ENCODE data around the gene PIM3. TPM values are rescaled to one million over a fixed set of nuclear protein-coding genes. Genes with fewer than 3 reads are reported as not detected.
"Not testable (repeated sequence)": the region's sequence is repeated elsewhere in the genome, so short reads cannot be mapped to it uniquely, and the experiment has no call there.

Gene PIM3
- total RNA-seq, 2 donors from 2014 or later = 209 to 236 TPM

GRCh38 chr22:49941507-49942316 is 18.9 kb upstream of the PIM3 start:
- H3K9me3 Mint-ChIP-seq = peaks cover 0 to 3% of the 10 kb centered on the region in 2 donors

DNA sequence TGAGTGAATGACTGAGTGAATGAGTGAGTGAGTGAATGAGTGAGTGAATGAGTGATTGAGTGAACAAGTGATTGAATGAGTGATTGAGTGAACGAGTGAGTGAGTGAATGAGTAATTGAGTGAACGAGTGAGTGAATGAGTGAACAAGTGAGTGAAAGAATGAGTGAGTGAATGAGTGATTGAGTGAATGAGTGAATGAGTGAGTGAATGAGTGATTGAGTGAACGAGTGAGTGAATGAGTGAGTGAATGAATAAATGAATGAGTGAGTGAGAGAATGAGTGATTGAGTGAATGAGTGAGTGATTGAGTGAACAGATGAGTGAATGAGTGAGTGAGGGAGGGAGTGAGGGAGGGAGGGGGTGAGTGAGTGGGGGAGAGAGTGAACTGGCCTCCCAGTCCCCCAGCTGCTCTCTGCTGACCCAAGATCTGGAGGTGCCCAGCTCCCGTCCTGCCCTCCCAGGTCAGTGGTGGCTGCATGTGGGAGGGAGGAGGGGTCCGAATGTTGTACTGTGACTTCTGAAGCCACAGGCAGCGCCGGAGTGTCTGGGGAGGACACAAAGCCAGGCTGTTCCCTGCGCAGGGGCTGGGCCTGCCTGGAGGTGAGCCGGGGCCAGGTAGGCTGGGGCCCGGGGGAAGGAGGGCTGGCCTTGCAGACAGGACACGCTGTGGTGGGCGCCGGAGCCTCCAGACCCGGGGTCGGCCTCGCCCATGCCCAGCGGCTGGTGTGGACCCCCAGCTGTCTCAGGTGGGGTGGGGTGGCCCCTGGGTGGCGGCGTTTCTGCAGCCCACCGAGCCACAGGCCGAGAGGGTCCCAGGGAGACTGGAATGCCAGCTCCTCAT is 17.8 kb upstream of the PIM3 start:
- DNase-seq = no peak
- Mint-ChIP-seq H3K4me1 (ENCODE audit: low read depth) (peaks cover 14% of the 10 kb centered on the region), H3K27ac (no peak overlapping the region), H3K27me3 (ENCODE audit: low read depth) (no peaks in the 10 kb centered on the region), H3K4me3 (no peak overlapping the region), H3K36me3 (ENCODE audit: insufficient read depth in 2 of 2) (no peaks in the 10 kb centered on the region), H3K9me3 (peaks cover 0 to 3% of the 10 kb centered on the region in 2 donors)
- no peak for ATAC-seq (replicated peaks in 1 of 2)

More at GRCh38 chr22:49941507-49942316, 18.9 kb upstream of the PIM3 start:
- no peaks in the 10 kb centered on the region for H3K36me3 Mint-ChIP-seq (ENCODE audit: insufficient read depth in 2 of 2)
- DNase-seq (no peak), ATAC-seq (replicated peaks in 1 of 2) (no peak)
- H3K4me3 Mint-ChIP-seq = no peak overlapping the region
- peaks cover 18% of the 10 kb centered on the region for H3K4me1 Mint-ChIP-seq (ENCODE audit: low read depth)
- no peak overlapping the region for H3K27ac Mint-ChIP-seq
- no peaks in the 10 kb centered on the region for H3K27me3 Mint-ChIP-seq (ENCODE audit: low read depth)

- Mint-ChIP-seq H3K4me1 (ENCODE audit: low read depth) (peaks cover 14% of the 10 kb centered on the region), H3K27ac (no peak overlapping the region), H3K36me3 (ENCODE audit: insufficient read depth in 2 of 2) (no peaks in the 10 kb centered on the region), H3K9me3 (peaks cover 0 to 3% of the 10 kb centered on the region in 2 donors), H3K27me3 (ENCODE audit: low read depth) (no peaks in the 10 kb centered on the region), H3K4me3 (no peak overlapping the region)
- DNase-seq = no peak
- no peak for ATAC-seq (replicated peaks in 1 of 2)
Observed at GRCh38 chr22:49943405-49943765, 17.2 kb upstream of the PIM3 start.

GRCh38 chr22:49943771-49944398 is 16.7 kb upstream of the PIM3 start:
- Mint-ChIP-seq H3K27ac (no peak overlapping the region), H3K36me3 (ENCODE audit: insufficient read depth in 2 of 2) (no peaks in the 10 kb centered on the region), H3K9me3 (peaks cover 0 to 3% of the 10 kb centered on the region in 2 donors), H3K4me1 (ENCODE audit: low read depth) (peaks cover 14% of the 10 kb centered on the region), H3K4me3 (no peak overlapping the region), H3K27me3 (ENCODE audit: low read depth) (no peaks in the 10 kb centered on the region)
- no peak for DNase-seq
- no peak for ATAC-seq (replicated peaks in 1 of 2)

DNA sequence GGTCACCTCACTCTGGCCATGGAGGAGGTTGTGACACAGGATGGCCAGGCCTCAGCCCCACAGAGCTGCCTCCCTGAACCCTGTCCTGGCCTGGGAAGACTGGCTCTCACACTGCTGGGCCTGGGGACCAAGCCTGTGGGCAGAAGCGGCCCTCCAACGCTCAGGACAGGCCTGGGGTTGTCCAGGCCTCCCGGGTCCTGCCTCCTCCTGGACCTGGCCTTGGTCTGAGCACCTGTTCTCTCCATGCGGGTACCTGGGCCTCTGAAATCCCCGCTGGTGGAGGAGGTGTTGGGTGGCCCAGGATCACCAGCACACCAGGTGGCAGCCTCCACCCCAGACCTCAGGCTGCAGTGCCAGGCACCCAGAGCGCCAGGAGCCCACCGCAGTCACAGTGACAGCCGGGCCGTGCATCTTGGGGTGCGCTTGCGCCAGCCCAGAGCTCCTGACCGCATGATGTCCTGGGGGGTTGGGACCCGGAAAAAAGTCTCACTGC is 16.1 kb upstream of the PIM3 start:
- Mint-ChIP-seq H3K4me1 (ENCODE audit: low read depth) (peaks cover 10% of the 10 kb centered on the region), H3K4me3 (no peak overlapping the region), H3K27me3 (ENCODE audit: low read depth) (no peaks in the 10 kb centered on the region), H3K9me3 (peaks cover 0 to 3% of the 10 kb centered on the region in 2 donors), H3K36me3 (ENCODE audit: insufficient read depth in 2 of 2) (no peaks in the 10 kb centered on the region), H3K27ac (no peak overlapping the region)
- ATAC-seq (replicated peaks in 1 of 2) (peak in 1 of 2 donors; percentile 14), DNase-seq (no peak)

DNA sequence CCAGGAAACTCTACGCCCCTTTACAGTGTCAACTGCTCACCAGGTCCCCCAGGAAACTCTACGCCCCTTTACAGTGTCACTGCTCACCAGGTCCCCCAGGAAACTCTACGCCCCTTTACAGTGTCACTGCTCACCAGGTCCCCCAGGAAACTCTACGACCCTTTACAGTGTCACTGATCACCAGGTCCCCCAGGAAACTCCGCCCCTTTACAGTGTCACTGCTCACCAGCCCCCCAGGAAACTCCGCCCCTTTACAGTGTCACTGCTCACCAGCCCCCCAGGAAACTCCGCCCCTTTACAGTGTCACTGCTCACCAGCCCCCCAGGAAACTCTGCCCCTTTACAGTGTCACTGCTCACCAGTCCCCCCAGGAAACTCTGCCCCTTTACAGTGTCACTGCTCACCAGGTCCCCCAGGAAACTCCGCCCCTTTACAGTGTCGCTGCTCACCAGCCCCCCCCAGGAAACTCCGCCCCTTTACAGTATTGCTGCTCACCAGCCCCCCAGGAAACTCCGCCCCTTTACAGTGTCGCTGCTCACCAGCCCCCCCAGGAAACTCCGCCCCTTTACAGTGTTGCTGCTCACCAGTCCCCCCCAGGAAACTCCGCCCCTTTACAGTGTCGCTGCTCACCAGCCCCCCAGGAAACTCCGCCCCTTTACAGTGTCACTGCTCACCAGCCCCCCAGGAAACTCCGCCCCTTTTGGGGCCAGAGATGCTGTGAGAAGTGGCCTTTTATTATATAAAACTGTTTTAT is 15.4 kb upstream of the PIM3 start:
- peak in 1 of 2 donors; percentile 20 for ATAC-seq (replicated peaks in 1 of 2)
- not testable (repeated sequence) for H3K9me3 Mint-ChIP-seq; H3K36me3 Mint-ChIP-seq (ENCODE audit: insufficient read depth in 2 of 2); H3K27me3 Mint-ChIP-seq (ENCODE audit: low read depth); H3K4me1 Mint-ChIP-seq (ENCODE audit: low read depth); H3K4me3 Mint-ChIP-seq
- H3K27ac Mint-ChIP-seq = peak overlapping the region; percentile 54
- peak; percentile 58 to 71 for DNase-seq

DNA sequence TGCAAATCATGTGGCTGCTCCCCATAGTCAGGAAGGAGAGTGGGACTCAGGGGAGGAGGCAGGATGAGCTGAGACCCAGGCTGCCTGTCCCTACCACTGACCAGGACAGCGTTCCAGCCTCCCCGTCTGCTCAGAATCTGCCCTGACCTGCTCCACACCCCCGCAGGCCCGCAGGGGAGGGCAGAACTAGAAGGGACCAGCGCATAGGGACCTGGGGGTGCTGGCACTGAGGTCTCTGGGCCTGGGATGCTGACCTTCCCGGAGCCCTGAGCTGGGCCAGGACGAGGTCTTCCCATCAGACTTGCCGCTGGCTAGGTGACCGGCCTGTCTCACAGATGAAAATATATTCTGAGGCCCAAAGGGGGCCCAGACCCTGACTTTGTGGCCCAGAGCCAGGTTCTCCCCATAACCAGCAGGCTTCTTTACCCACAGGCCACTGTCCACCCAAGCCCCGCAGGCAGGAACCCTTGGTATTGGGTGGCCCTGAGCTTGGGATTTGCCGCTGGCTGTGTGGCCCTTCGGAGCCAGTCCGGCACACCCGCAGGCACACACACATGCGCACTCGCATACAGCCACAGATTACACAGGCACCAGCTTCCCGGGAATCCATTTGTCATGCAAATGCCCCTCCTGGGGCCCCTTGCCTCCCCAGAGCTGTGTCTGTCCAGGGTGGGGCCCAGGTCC is 13.8 kb upstream of the PIM3 start:
- Mint-ChIP-seq H3K27ac (no peak overlapping the region), H3K9me3 (no peaks in the 10 kb centered on the region), H3K4me1 (ENCODE audit: low read depth) (peaks cover 7% of the 10 kb centered on the region), H3K4me3 (no peak overlapping the region), H3K36me3 (ENCODE audit: insufficient read depth in 2 of 2) (no peaks in the 10 kb centered on the region), H3K27me3 (ENCODE audit: low read depth) (no peaks in the 10 kb centered on the region)
- ATAC-seq (replicated peaks in 1 of 2) = no peak
- DNase-seq = no peak

GRCh38 chr22:49947296-49947622 is 13.3 kb upstream of the PIM3 start:
- Mint-ChIP-seq H3K9me3 (no peaks in the 10 kb centered on the region), H3K4me1 (ENCODE audit: low read depth) (peaks cover 7% of the 10 kb centered on the region), H3K27me3 (ENCODE audit: low read depth) (no peaks in the 10 kb centered on the region), H3K27ac (no peak overlapping the region), H3K4me3 (no peak overlapping the region), H3K36me3 (ENCODE audit: insufficient read depth in 2 of 2) (no peaks in the 10 kb centered on the region)
- ATAC-seq (replicated peaks in 1 of 2) (no peak), DNase-seq (no peak)

GRCh38 chr22:49948116-49948957 is 12.2 kb upstream of the PIM3 start:
- no peak for ATAC-seq (replicated peaks in 1 of 2)
- H3K27ac Mint-ChIP-seq = no peak overlapping the region
- H3K9me3 Mint-ChIP-seq = no peaks in the 10 kb centered on the region
- peaks cover 7% of the 10 kb centered on the region for H3K4me1 Mint-ChIP-seq (ENCODE audit: low read depth)
- H3K36me3 Mint-ChIP-seq (ENCODE audit: insufficient read depth in 2 of 2) = no peaks in the 10 kb centered on the region
- H3K4me3 Mint-ChIP-seq = no peak overlapping the region
- no peaks in the 10 kb centered on the region for H3K27me3 Mint-ChIP-seq (ENCODE audit: low read depth)
- no peak for DNase-seq

DNA sequence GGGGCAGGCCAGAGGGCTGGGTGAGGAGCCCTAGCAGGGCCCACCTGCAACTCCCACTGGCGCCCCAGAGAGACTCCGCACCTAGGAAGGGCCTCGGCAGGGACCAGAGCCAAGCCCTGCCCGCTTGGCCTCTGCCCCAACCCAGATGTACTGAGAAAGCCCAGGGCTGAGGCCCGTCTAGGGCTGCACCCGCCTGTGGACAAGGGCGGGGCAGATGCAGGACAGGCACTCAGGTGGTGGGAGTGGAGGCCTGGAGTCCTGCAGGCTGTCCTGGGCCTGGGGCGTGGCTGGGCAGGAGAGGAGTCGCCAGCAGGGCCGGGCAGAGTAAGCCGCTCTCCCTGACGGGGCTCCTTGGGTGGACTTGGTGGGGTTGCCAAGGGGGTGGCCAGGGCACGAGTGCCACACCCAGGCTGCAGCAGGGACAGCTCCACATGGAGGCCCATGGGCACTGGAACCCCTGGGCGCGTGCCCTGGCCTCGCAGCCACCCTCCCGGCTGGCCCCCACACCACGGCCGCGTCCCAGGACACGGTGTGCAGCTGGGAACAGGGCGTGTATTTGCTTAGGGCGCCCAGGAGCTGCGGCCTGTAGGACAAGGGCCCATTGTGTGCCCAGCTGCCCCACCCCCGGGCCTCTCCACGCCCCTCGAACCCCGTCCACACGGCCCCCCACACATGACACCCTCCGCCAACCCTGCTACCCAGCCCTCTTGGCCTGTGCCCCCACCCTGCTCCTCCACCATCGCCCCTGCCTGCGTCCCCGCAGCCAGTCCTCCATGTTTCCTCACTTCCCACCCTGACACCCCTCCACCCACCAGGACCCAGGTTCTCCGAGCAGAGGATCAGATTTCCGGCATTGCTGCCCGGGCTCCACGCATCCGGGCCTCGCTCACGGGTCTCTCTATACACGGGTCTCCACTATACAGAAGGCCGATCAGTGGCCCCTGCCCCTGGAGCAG is 11.3 kb upstream of the PIM3 start:
- no peak overlapping the region for H3K4me3 Mint-ChIP-seq
- peaks cover 7% of the 10 kb centered on the region for H3K4me1 Mint-ChIP-seq (ENCODE audit: low read depth)
- no peaks in the 10 kb centered on the region for H3K27me3 Mint-ChIP-seq (ENCODE audit: low read depth)
- H3K36me3 Mint-ChIP-seq (ENCODE audit: insufficient read depth in 2 of 2) = no peaks in the 10 kb centered on the region
- no peaks in the 10 kb centered on the region for H3K9me3 Mint-ChIP-seq
- ATAC-seq (replicated peaks in 1 of 2) (no peak), DNase-seq (no peak)
- H3K27ac Mint-ChIP-seq = no peak overlapping the region

GRCh38 chr22:49949914-49950292 is 10.7 kb upstream of the PIM3 start:
- no peak for DNase-seq
- H3K27me3 Mint-ChIP-seq (ENCODE audit: low read depth) = no peaks in the 10 kb centered on the region
- H3K9me3 Mint-ChIP-seq = no peaks in the 10 kb centered on the region
- ATAC-seq (replicated peaks in 1 of 2) = no peak
- H3K27ac Mint-ChIP-seq = no peak overlapping the region
- H3K36me3 Mint-ChIP-seq (ENCODE audit: insufficient read depth in 2 of 2) = no peaks in the 10 kb centered on the region
- H3K4me3 Mint-ChIP-seq = no peak overlapping the region
- H3K4me1 Mint-ChIP-seq (ENCODE audit: low read depth) = peaks cover 7% of the 10 kb centered on the region

Measured in activated T-cell treated with anti-CD3 and anti-CD28 coated beads, Interleukin-2, amount 50 U/mL, for 72 hours (primary cell).